BLaER1 (cell line): Measurements from ENCODE around the gene DPYSL4.

Experiments used
- H3K27ac ChIP-seq: shearing (Covaris generic); formaldehyde crosslinking; 2 replicates; pipeline ENCODE4 v1.8.1; 2022
- H3K27me3 ChIP-seq: shearing (Covaris generic); formaldehyde crosslinking; 2 replicates; pipeline ENCODE4 v1.8.1; 2022
- H3K36me3 ChIP-seq: shearing (Covaris generic); formaldehyde crosslinking; 2 replicates; pipeline ENCODE4 v1.8.1; 2022
- H3K4me1 ChIP-seq: shearing (Covaris generic); formaldehyde crosslinking; 2 replicates; pipeline ENCODE4 v1.8.1; 2022
- H3K4me2 ChIP-seq: shearing (Covaris generic); formaldehyde crosslinking; 2 replicates; pipeline ENCODE4 v1.8.1; 2022
- H3K4me3 ChIP-seq: shearing (Covaris generic); formaldehyde crosslinking; 2 replicates; pipeline ENCODE4 v1.8.1; 2022
- H3K9ac ChIP-seq: shearing (Covaris generic); formaldehyde crosslinking; 2 replicates; pipeline ENCODE4 v1.8.1; 2022
- H3K9me3 ChIP-seq: shearing (Covaris generic); formaldehyde crosslinking; 2 replicates; pipeline ENCODE4 v1.8.1; 2022
- H4K20me1 ChIP-seq: shearing (Covaris generic); formaldehyde crosslinking; 2 replicates; pipeline ENCODE4 v1.8.1; 2022
- Cebpa-rat ChIP-seq: shearing (Covaris generic); IDR thresholded peaks from 2 replicates; pipeline ENCODE4 v1.8.1; 2022

The DPYSL4 gene

GRCh38 chr10:132199854-132200311 lies 13.1 kb downstream of the DPYSL4 start:
- TF ChIP-seq Cebpa-rat: no peak
- Histone ChIP-seq H3K36me3 (peaks cover 96% of the 10 kb centered on the region), H3K27ac (peak overlapping the region; percentile 60), H3K4me2 (peak overlapping the region; percentile 70), H3K27me3 (no peaks in the 10 kb centered on the region), H3K9ac (no peak overlapping the region), H3K9me3 (no peaks in the 10 kb centered on the region), H3K4me3 (no peak overlapping the region), H4K20me1 (peaks cover 75% of the 10 kb centered on the region), H3K4me1 (peaks cover 62% of the 10 kb centered on the region)

- H3K36me3 ChIP-seq: peaks cover 96% of the 10 kb centered on the region
- TF ChIP-seq Cebpa-rat: no peak
These were observed 13.8 kb downstream of the DPYSL4 start for GRCh38 chr10:132200344-132201110.

GRCh38 chr10:132201111-132201969 lies 14.6 kb downstream of the DPYSL4 start:
- Histone ChIP-seq H4K20me1 (peaks cover 74% of the 10 kb centered on the region), H3K4me3 (no peak overlapping the region), H3K9ac (no peak overlapping the region), H3K9me3 (no peaks in the 10 kb centered on the region), H3K27ac (no peak overlapping the region), H3K4me1 (peaks cover 76% of the 10 kb centered on the region), H3K4me2 (no peak overlapping the region; the same call in 1 of the 2 replicates), H3K27me3 (no peaks in the 10 kb centered on the region), H3K36me3 (peaks cover 89% of the 10 kb centered on the region)
- no peak for TF ChIP-seq Cebpa-rat

More at GRCh38 chr10:132200344-132201110, 13.8 kb downstream of the DPYSL4 start:
- Histone ChIP-seq H4K20me1 (peaks cover 75% of the 10 kb centered on the region), H3K9ac (no peak overlapping the region), H3K4me3 (no peak overlapping the region), H3K27me3 (no peaks in the 10 kb centered on the region), H3K4me2 (peak overlapping the region; percentile 70), H3K9me3 (no peaks in the 10 kb centered on the region), H3K4me1 (peaks cover 68% of the 10 kb centered on the region), H3K27ac (peak overlapping the region; percentile 60)

GRCh38 chr10:132202070-132202970 lies 15.6 kb downstream of the DPYSL4 start:
- Histone ChIP-seq H3K4me2 (no peak overlapping the region), H3K4me3 (no peak overlapping the region), H3K9me3 (no peaks in the 10 kb centered on the region), H3K27ac (no peak overlapping the region), H3K9ac (no peak overlapping the region), H3K36me3 (peaks cover 80% of the 10 kb centered on the region), H3K4me1 (peaks cover 86% of the 10 kb centered on the region), H4K20me1 (peaks cover 68% of the 10 kb centered on the region), H3K27me3 (no peaks in the 10 kb centered on the region)
- no peak for TF ChIP-seq Cebpa-rat

- no peak for TF ChIP-seq Cebpa-rat
- H3K27ac ChIP-seq: peak overlapping the region; percentile 34; the same call in 1 of the 2 replicates
- H3K4me1 ChIP-seq: peaks cover 86% of the 10 kb centered on the region
- H3K9ac ChIP-seq: no peak overlapping the region
- no peak overlapping the region for H3K4me3 ChIP-seq
- H3K4me2 ChIP-seq: peak overlapping the region; percentile 81; the same call in 1 of the 2 replicates
- H3K27me3 ChIP-seq: no peaks in the 10 kb centered on the region
- peaks cover 57% of the 10 kb centered on the region for H4K20me1 ChIP-seq
- H3K36me3 ChIP-seq: peaks cover 68% of the 10 kb centered on the region
- no peaks in the 10 kb centered on the region for H3K9me3 ChIP-seq
These were observed 16.7 kb downstream of the DPYSL4 start for GRCh38 chr10:132203256-132204077.

GRCh38 chr10:132204078-132204780 lies 17.5 kb downstream of the DPYSL4 start:
- peaks cover 61% of the 10 kb centered on the region for H3K36me3 ChIP-seq
- H3K9ac ChIP-seq: no peak overlapping the region

GRCh38 chr10:132204781-132205473 lies 18.2 kb downstream of the DPYSL4 start:
- Histone ChIP-seq H4K20me1 (peaks cover 44% of the 10 kb centered on the region), H3K4me3 (no peak overlapping the region), H3K27me3 (no peaks in the 10 kb centered on the region), H3K4me2 (peak overlapping the region; percentile 81), H3K36me3 (peaks cover 57% of the 10 kb centered on the region), H3K9ac (no peak overlapping the region), H3K9me3 (no peaks in the 10 kb centered on the region), H3K4me1 (peaks cover 86% of the 10 kb centered on the region), H3K27ac (peak overlapping the region; percentile 47)
- no peak for TF ChIP-seq Cebpa-rat

More at GRCh38 chr10:132204078-132204780, 17.5 kb downstream of the DPYSL4 start:
- no peak for TF ChIP-seq Cebpa-rat
- H4K20me1 ChIP-seq: peaks cover 49% of the 10 kb centered on the region
- H3K4me1 ChIP-seq: peaks cover 86% of the 10 kb centered on the region
- peak overlapping the region; percentile 34; the same call in 1 of the 2 replicates for H3K27ac ChIP-seq
- no peak overlapping the region for H3K4me3 ChIP-seq
- no peaks in the 10 kb centered on the region for H3K9me3 ChIP-seq
- no peaks in the 10 kb centered on the region for H3K27me3 ChIP-seq
- peak overlapping the region; percentile 81; the same call in 1 of the 2 replicates for H3K4me2 ChIP-seq
